ENCODE results near the gene DNMT3A.

GRCh38 chr2:25374411-25374810 lies 32.7 kb upstream of the DNMT3A start:
- no peak for TF ChIP-seq CTCF (conservative IDR thresholded peaks at IDR 0.05; ENCODE audit: low read depth in 2 of 2)
- TF ChIP-seq, protein P1, sequence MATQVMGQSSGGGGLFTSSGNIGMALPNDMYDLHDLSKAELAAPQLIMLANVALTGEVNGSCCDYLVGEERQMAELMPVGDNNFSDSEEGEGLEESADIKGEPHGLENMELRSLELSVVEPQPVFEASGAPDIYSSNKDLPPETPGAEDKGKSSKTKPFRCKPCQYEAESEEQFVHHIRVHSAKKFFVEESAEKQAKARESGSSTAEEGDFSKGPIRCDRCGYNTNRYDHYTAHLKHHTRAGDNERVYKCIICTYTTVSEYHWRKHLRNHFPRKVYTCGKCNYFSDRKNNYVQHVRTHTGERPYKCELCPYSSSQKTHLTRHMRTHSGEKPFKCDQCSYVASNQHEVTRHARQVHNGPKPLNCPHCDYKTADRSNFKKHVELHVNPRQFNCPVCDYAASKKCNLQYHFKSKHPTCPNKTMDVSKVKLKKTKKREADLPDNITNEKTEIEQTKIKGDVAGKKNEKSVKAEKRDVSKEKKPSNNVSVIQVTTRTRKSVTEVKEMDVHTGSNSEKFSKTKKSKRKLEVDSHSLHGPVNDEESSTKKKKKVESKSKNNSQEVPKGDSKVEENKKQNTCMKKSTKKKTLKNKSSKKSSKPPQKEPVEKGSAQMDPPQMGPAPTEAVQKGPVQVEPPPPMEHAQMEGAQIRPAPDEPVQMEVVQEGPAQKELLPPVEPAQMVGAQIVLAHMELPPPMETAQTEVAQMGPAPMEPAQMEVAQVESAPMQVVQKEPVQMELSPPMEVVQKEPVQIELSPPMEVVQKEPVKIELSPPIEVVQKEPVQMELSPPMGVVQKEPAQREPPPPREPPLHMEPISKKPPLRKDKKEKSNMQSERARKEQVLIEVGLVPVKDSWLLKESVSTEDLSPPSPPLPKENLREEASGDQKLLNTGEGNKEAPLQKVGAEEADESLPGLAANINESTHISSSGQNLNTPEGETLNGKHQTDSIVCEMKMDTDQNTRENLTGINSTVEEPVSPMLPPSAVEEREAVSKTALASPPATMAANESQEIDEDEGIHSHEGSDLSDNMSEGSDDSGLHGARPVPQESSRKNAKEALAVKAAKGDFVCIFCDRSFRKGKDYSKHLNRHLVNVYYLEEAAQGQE (IDR thresholded peaks at IDR 0.05; ENCODE audit: unreplicated experiment): no peak

All from GM23338 (cell line).